ENCODE results near the gene IFNL2. TPM values are rescaled to one million over a fixed set of nuclear protein-coding genes. Genes with fewer than 3 reads are reported as not detected.

The IFNL2 gene
- total RNA-seq, 1 donor from 2014 or later = not detected

DNA sequence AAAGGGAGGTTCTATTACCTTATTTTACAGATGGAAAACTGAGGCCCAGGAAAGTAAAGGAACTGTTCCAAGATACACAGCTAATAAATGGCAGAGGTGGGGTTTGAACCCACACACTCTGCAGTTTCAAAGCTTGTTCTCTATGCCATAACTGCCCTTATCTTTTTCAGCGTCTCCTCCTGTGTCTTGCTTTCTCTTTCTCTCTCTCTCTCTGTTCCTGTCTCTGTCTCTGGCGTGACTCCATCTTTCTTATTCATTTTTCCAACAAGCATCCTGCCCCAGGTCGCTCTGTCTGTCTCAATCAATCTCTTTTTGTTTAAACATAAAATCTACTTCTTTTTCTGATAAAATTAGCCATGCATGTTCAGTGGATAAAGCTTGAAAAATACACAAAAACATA lies 16.4 kb upstream of the IFNL2 start:
- DNase-seq (ENCODE audit: low spot score) = no peak
- Mint-ChIP-seq H3K27ac (ENCODE audit: unreplicated experiment) (no peak overlapping the region), H3K27me3 (ENCODE audit: low read depth) (peaks cover 62% of the 10 kb centered on the region), H3K9me3 (ENCODE audit: low read depth) (peaks cover 3% of the 10 kb centered on the region), H3K36me3 (ENCODE audit: low read depth) (peaks cover 2% of the 10 kb centered on the region), H3K4me3 (ENCODE audit: unreplicated experiment) (no peak overlapping the region), H3K4me1 (ENCODE audit: low read depth) (peaks cover 2% of the 10 kb centered on the region)
- no peak for TF ChIP-seq CTCF (IDR thresholded peaks at IDR 0.05)

DNA sequence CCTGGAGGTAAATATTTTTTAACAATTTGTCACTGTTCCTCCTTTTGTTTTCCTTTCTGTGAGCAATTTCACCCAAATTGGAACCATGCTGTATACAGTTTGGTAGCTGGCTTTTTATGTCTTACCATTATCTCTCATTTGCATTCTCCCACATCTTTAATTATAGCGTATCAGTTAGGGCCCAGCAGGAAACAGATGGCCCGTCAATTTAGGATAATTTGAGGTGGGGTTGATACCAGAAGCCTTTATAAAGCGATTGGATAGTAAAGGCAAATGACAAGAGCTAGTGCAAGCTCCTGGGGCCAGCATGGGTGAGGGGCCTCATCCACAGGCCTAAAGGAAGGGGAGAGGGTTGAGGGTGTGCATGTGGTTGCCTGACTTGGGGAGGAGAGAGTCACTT lies 15.7 kb upstream of the IFNL2 start:
- peaks cover 58% of the 10 kb centered on the region for H3K27me3 Mint-ChIP-seq (ENCODE audit: low read depth)
- no peak for TF ChIP-seq CTCF (IDR thresholded peaks at IDR 0.05)
- peaks cover 9% of the 10 kb centered on the region for H3K9me3 Mint-ChIP-seq (ENCODE audit: low read depth)
- no peak for DNase-seq (ENCODE audit: low spot score)
- no peaks in the 10 kb centered on the region for H3K4me1 Mint-ChIP-seq (ENCODE audit: low read depth)
- H3K36me3 Mint-ChIP-seq (ENCODE audit: low read depth) = peaks cover 2% of the 10 kb centered on the region
- H3K27ac Mint-ChIP-seq (ENCODE audit: unreplicated experiment) = no peak overlapping the region
- H3K4me3 Mint-ChIP-seq (ENCODE audit: unreplicated experiment) = no peak overlapping the region

GRCh38 chr19:39253374-39254149 lies 14.6 kb upstream of the IFNL2 start:
- no peak for DNase-seq (ENCODE audit: low spot score)
- no peak for TF ChIP-seq CTCF (IDR thresholded peaks at IDR 0.05)
- H3K9me3 Mint-ChIP-seq (ENCODE audit: low read depth) = peaks cover 9% of the 10 kb centered on the region
- H3K36me3 Mint-ChIP-seq (ENCODE audit: low read depth) = peaks cover 2% of the 10 kb centered on the region
- no peak overlapping the region for H3K27ac Mint-ChIP-seq (ENCODE audit: unreplicated experiment)
- no peaks in the 10 kb centered on the region for H3K4me1 Mint-ChIP-seq (ENCODE audit: low read depth)
- no peak overlapping the region for H3K4me3 Mint-ChIP-seq (ENCODE audit: unreplicated experiment)
- H3K27me3 Mint-ChIP-seq (ENCODE audit: low read depth) = peaks cover 64% of the 10 kb centered on the region

DNA sequence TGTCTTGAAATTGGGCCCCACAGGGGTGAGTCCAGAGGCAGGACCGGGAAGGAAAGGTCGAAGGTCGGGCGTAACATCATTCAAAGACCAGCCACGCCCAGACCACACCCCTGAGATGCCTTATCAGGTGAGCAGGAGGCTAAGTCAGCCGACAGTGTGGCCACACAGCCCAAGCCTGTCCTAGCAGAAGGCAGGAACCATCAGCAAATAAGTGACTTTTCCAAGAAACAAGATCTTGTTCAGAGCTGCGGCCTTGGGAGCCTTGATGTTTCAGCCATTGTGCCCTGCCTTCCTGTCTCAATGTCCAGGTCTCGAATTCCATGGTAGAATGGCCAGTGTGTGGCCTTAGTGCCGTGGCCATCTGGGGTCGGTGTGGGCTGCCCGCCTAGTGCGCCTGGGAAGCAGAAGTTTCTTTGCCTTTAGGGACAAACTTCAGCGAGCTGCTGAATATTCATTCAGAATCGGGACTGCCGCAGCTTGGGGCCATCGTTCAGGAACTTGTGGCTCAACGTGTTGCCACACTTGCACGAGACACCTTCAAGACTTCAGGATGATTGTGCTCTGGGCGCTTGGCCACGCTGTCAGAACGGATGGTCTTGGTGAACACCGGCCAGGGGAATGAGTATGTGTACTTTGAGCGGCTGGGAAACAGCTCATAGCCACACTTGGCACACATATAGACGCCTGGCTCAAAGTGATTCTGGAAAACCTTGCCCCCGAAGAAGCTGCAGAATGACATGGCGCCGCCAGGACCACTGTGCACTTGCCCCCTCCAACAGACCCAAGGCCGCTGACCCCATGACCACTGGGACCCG lies 13.5 kb upstream of the IFNL2 start:
- Mint-ChIP-seq H3K4me1 (ENCODE audit: low read depth) (no peaks in the 10 kb centered on the region), H3K4me3 (ENCODE audit: unreplicated experiment) (no peak overlapping the region), H3K36me3 (ENCODE audit: low read depth) (peaks cover 2% of the 10 kb centered on the region), H3K27ac (ENCODE audit: unreplicated experiment) (no peak overlapping the region), H3K9me3 (ENCODE audit: low read depth) (peaks cover 9% of the 10 kb centered on the region), H3K27me3 (ENCODE audit: low read depth) (peaks cover 55% of the 10 kb centered on the region)
- no peak for DNase-seq (ENCODE audit: low spot score)
- TF ChIP-seq CTCF (IDR thresholded peaks at IDR 0.05) = no peak

- Mint-ChIP-seq H3K36me3 (ENCODE audit: low read depth) (peaks cover 2% of the 10 kb centered on the region), H3K27ac (ENCODE audit: unreplicated experiment) (no peak overlapping the region), H3K27me3 (ENCODE audit: low read depth) (peaks cover 46% of the 10 kb centered on the region)
Observed at GRCh38 chr19:39257227-39257626, 11.0 kb upstream of the IFNL2 start.

More at GRCh38 chr19:39257227-39257626, 11.0 kb upstream of the IFNL2 start:
- H3K9me3 Mint-ChIP-seq (ENCODE audit: low read depth) = peaks cover 9% of the 10 kb centered on the region
- DNase-seq (ENCODE audit: low spot score) = no peak
- TF ChIP-seq CTCF (IDR thresholded peaks at IDR 0.05) = no peak
- H3K4me3 Mint-ChIP-seq (ENCODE audit: unreplicated experiment) = no peak overlapping the region
- no peaks in the 10 kb centered on the region for H3K4me1 Mint-ChIP-seq (ENCODE audit: low read depth)
